Tibial nerve (tissue), 4 donors: ENCODE measurements around the gene ARHGEF17. TPM values are rescaled to one million over a fixed set of nuclear protein-coding genes. Genes with fewer than 3 reads are reported as not detected.

Source experiments
- DNase-seq, 2 donors: peaks; one replicate each; pipeline ENCODE4 v3.0.0-alpha.2; 2019; ENCODE audit warnings: low spot score in 2 of 2
- H3K27ac ChIP-seq, 4 donors: fragments of 200-600 bp; sonication (generic) in 3 of 4; one replicate each; pipeline ENCODE4 v1.5.1; 2017 to 2019; ENCODE audit warnings: mild to moderate bottlenecking in 1 of 4
- H3K27me3 ChIP-seq, 2 donors: fragments of 200-600 bp; sonication (generic) in 1 of 2; one replicate each; pipeline versions ENCODE4 v1.5.1 to v1.6.0; 2017 to 2019
- H3K36me3 ChIP-seq, 3 donors: fragments of 200-600 bp; sonication (generic); one replicate each; pipeline ENCODE4 v1.5.1; 2018 to 2019
- H3K4me1 ChIP-seq, 4 donors: fragments of 200-600 bp; sonication (generic) in 3 of 4; one replicate each; pipeline ENCODE4 v1.5.1; 2017 to 2019
- H3K4me3 ChIP-seq, 4 donors: fragments of 200-600 bp; sonication (generic) in 3 of 4; one replicate each; pipeline ENCODE4 v1.5.1; 2017 to 2019; ENCODE audit warnings: mild to moderate bottlenecking in 1 of 4, moderate library complexity in 1 of 4
- H3K9me3 ChIP-seq, 4 donors: fragments of 200-600 bp; sonication (generic) in 3 of 4; one replicate each; pipeline ENCODE4 v1.5.1; 2017 to 2019
- CTCF ChIP-seq, 5 experiments: fragments of 200-600 bp in 3 of 5; fragments of 450-650 bp in 2 of 5; sonication (generic) in 3 of 5; IDR thresholded peaks; one replicate each; pipeline ENCODE4 v1.5.1; 2016 to 2019; ENCODE audit warnings: antibody characterized with exemption in 5 of 5, mild to moderate bottlenecking in 3 of 5, moderate library complexity in 2 of 5
- EP300 ChIP-seq, 2 donors: sonication (generic); formaldehyde crosslinking; IDR thresholded peaks; one replicate each; pipeline ENCODE4 v1.6.1; 2017; ENCODE audit warnings: antibody characterized with exemption in 2 of 2, mild to moderate bottlenecking in 1 of 2
- POLR2A ChIP-seq, 2 donors: fragments of 450-650 bp; IDR thresholded peaks; one replicate each; pipeline ENCODE4 v1.6.1; 2017; ENCODE audit warnings: antibody characterized with exemption in 2 of 2, mild to moderate bottlenecking in 2 of 2, moderate library complexity in 2 of 2
- WGBS, 2 donors: methylation state at CpG; one replicate each; pipeline ENCODE4 v1.1.5; 2018; 5-methylcytosine and 5-hydroxymethylcytosine counted together
- total RNA-seq, 4 donors: library from RNA; depleted of rRNA; stranded (reverse); fragments of >200 nt; gene quantifications; one replicate each; pipeline ENCODE4 v1.1.0, GENCODE V29; 2016

ARHGEF17 gene
- total RNA-seq, 4 donors from 2014 or later, result 102 to 135 (median 112) TPM

GRCh38 chr11:73384872-73385689 lies 77.0 kb downstream of the ARHGEF17 start:
- no peaks in the 10 kb centered on the region for H3K27me3 ChIP-seq
- peak overlapping the region in 3 of 4 donors; percentile 67 to 76 (median 71) for H3K27ac ChIP-seq
- no peaks in the 10 kb centered on the region for H3K9me3 ChIP-seq
- no peak for DNase-seq
- TF ChIP-seq EP300 (IDR thresholded peaks at IDR 0.05), result no peak
- no peak for TF ChIP-seq POLR2A (IDR thresholded peaks at IDR 0.05)
- TF ChIP-seq CTCF (IDR thresholded peaks at IDR 0.05), result no peak
- H3K36me3 ChIP-seq, result no peaks in the 10 kb centered on the region
- H3K4me1 ChIP-seq, result peaks cover 0 to 84% (median 56%) of the 10 kb centered on the region in 4 donors
- H3K4me3 ChIP-seq, result no peak overlapping the region
- 28 to 41% methylated on average over 21 of the region's 21 CpGs for WGBS, 2 donors

GRCh38 chr11:73386016-73386415 lies 77.9 kb downstream of the ARHGEF17 start:
- no peaks in the 10 kb centered on the region for H3K36me3 ChIP-seq
- DNase-seq, result no peak
- no peak overlapping the region for H3K4me3 ChIP-seq
- H3K27ac ChIP-seq, result peak overlapping the region in 3 of 4 donors; percentile 67 to 76 (median 71)
- 53 to 69% methylated on average over 7 to 8 of the region's 8 CpGs for WGBS, 2 donors
- no peaks in the 10 kb centered on the region for H3K27me3 ChIP-seq
- H3K9me3 ChIP-seq, result no peaks in the 10 kb centered on the region
- peaks cover 0 to 78% (median 56%) of the 10 kb centered on the region in 4 donors for H3K4me1 ChIP-seq
- no peak for TF ChIP-seq EP300 (IDR thresholded peaks at IDR 0.05)
- TF ChIP-seq POLR2A (IDR thresholded peaks at IDR 0.05), result no peak

DNA sequence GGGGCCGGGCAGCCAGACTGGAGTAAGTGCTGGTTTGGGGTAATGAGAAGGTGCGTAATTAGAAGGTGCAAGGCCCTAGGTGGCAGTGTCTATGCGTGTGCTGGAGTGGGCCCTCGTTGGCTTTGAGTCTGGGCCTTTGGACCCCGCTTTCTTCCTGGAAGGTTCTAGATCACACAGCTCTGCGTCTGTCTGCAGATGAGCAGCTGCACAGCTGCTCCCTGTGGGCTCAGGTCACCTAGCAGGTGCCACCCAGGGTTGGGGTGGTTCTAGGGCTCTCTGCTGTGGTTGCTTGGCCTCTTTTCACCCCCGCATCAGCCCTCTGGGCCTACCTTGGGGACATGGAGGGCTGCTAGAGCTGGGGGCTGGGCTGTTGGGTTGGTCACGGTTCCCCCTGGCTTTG lies 78.5 kb downstream of the ARHGEF17 start:
- no peaks in the 10 kb centered on the region for H3K36me3 ChIP-seq
- H3K4me3 ChIP-seq, result no peak overlapping the region
- 88 to 98% methylated on average over 7 to 8 of the region's 8 CpGs for WGBS, 2 donors
- H3K27me3 ChIP-seq, result no peaks in the 10 kb centered on the region
- H3K9me3 ChIP-seq, result no peaks in the 10 kb centered on the region
- DNase-seq, result no peak
- TF ChIP-seq CTCF (IDR thresholded peaks at IDR 0.05) (no peak), EP300 (IDR thresholded peaks at IDR 0.05) (no peak)
- peak overlapping the region in 3 of 4 donors; percentile 67 to 76 (median 71) for H3K27ac ChIP-seq
- peaks cover 0 to 76% (median 56%) of the 10 kb centered on the region in 4 donors for H3K4me1 ChIP-seq

DNA sequence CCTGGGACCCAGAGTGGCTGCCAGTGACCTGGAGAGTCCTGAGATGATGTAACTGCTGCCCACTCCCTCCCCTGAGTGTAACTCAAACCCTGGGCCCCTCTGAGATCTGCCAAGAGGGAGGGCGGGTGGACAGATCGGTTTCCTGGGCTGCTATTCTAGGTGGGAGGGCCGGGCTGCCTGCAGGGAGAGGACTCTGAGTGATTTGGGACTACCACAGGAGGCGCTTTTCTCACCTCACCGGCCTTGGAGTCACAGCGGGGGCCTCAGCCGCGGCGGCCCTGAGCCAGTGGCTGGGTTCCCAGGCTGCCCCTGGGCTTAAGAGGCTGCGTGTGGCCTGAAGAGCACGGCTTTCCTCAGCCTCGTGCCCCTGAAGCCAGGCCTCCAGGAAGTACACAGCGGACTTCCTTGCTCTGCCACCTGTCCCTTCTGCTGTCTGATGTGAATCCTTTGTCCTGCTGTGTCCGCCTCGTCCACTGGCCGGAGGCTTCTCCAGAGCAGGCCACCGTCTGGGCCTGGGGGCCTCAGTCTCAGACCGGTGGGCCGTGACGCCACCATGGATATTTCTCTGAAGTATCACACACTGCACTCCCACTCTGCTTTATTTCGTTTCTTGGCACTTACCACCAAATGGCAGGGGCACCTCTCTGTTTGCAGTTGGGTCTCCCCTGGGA lies 79.7 kb downstream of the ARHGEF17 start:
- DNase-seq, result no peak
- Histone ChIP-seq H3K4me1 (peaks cover 0 to 68% (median 47%) of the 10 kb centered on the region in 4 donors), H3K9me3 (no peaks in the 10 kb centered on the region), H3K27ac (peak overlapping the region in 3 of 4 donors; percentile 37 to 70 (median 39)), H3K4me3 (no peak overlapping the region), H3K36me3 (no peaks in the 10 kb centered on the region), H3K27me3 (no peaks in the 10 kb centered on the region)
- 72 to 82% methylated on average over 17 to 18 of the region's 21 CpGs for WGBS, 2 donors
- no peak for TF ChIP-seq EP300 (IDR thresholded peaks at IDR 0.05)
- TF ChIP-seq CTCF (IDR thresholded peaks at IDR 0.05), result no peak
- no peak for TF ChIP-seq POLR2A (IDR thresholded peaks at IDR 0.05)

- peaks cover 0 to 68% (median 41%) of the 10 kb centered on the region in 4 donors for H3K4me1 ChIP-seq
- H3K27me3 ChIP-seq, result no peaks in the 10 kb centered on the region
- H3K4me3 ChIP-seq, result no peak overlapping the region
- H3K36me3 ChIP-seq, result no peaks in the 10 kb centered on the region
- DNase-seq, result no peak
- WGBS, 2 donors, result 72 to 83% methylated on average over 19 to 21 of the region's 23 CpGs
- H3K9me3 ChIP-seq, result no peaks in the 10 kb centered on the region
- TF ChIP-seq EP300 (IDR thresholded peaks at IDR 0.05) (no peak), POLR2A (IDR thresholded peaks at IDR 0.05) (no peak)
- H3K27ac ChIP-seq, result peak overlapping the region in 1 of 4 donors; percentile 9
Observed at GRCh38 chr11:73388265-73389133, 80.4 kb downstream of the ARHGEF17 start.
